MM.1S (cell line): ENCODE measurements around the gene ADARB2.

ENCODE experiments used
- DNase-seq: peaks from one replicate; pipeline ENCODE4 v3.0.0-alpha.2; 2015
- H2AFZ ChIP-seq: fragments of 300-600 bp; sonication (generic); 2 replicates; pipeline ENCODE4 v1.6.0; 2016; ENCODE audit warnings: antibody characterized with exemption, low read length
- H3F3A ChIP-seq: fragments of 300-600 bp; sonication (generic); 2 replicates; pipeline ENCODE4 v1.6.1; 2016; ENCODE audit warnings: mild to moderate bottlenecking, antibody characterized with exemption, low read length, moderate library complexity, mixed read lengths; ENCODE audit not compliant: insufficient read depth
- H3K27ac ChIP-seq: fragments of 300-600 bp; sonication (generic); 2 replicates; pipeline ENCODE4 v1.5.1; 2016; ENCODE audit warnings: mild to moderate bottlenecking, low read length
- H3K27me3 ChIP-seq: fragments of 300-600 bp; sonication (generic); replicated peaks from 2 replicates; pipeline ENCODE4 v1.6.0; 2016; ENCODE audit warnings: low read length; ENCODE audit not compliant: insufficient read depth
- H3K36me3 ChIP-seq: fragments of 300-600 bp; sonication (generic); replicated peaks from 2 replicates; pipeline ENCODE4 v1.6.1; 2016; ENCODE audit warnings: mild to moderate bottlenecking, low read length, mixed read lengths; ENCODE audit not compliant: insufficient read depth
- H3K4me1 ChIP-seq: fragments of 300-600 bp; sonication (generic); 2 replicates; pipeline ENCODE4 v1.6.1; 2016; ENCODE audit warnings: low read length, mixed read lengths
- H3K4me2 ChIP-seq: fragments of 300-600 bp; sonication (generic); 2 replicates; pipeline ENCODE4 v1.6.0; 2016; ENCODE audit warnings: low read depth, low read length
- H3K4me3 ChIP-seq: fragments of 300-600 bp; sonication (generic); 2 replicates; pipeline ENCODE4 v1.5.1; 2016; ENCODE audit warnings: low read length, mixed read lengths
- H3K79me2 ChIP-seq: fragments of 300-600 bp; sonication (generic); 2 replicates; pipeline ENCODE4 v1.6.1; 2016; ENCODE audit warnings: mixed run types, low read length, mixed read lengths
- H3K9ac ChIP-seq: fragments of 300-600 bp; sonication (generic); 2 replicates; pipeline ENCODE4 v1.6.1; 2016; ENCODE audit warnings: low read length, mixed read lengths
- H3K9me2 ChIP-seq: fragments of 300-600 bp; sonication (generic); replicated peaks from 2 replicates; pipeline ENCODE4 v1.6.1; 2016; ENCODE audit warnings: mild to moderate bottlenecking, low read length, mixed read lengths; ENCODE audit not compliant: insufficient read depth
- H3K9me3 ChIP-seq: fragments of 300-600 bp; sonication (generic); replicated peaks from 2 replicates; pipeline ENCODE4 v1.6.1; 2016; ENCODE audit warnings: mild to moderate bottlenecking, low read length, mixed read lengths; ENCODE audit not compliant: insufficient read depth
- H4K20me1 ChIP-seq: fragments of 300-600 bp; sonication (generic); 2 replicates; pipeline ENCODE4 v1.6.1; 2016; ENCODE audit warnings: mild to moderate bottlenecking, low read length, moderate library complexity, mixed read lengths; ENCODE audit not compliant: insufficient read depth
- EZH2 ChIP-seq: fragments of 300-600 bp; sonication (generic); optimal IDR thresholded peaks from 2 replicates; pipeline ENCODE3; 2017; ENCODE audit warnings: low read depth, mild to moderate bottlenecking, antibody characterized with exemption, low read length, mixed read lengths
- EZH2phosphoT487 ChIP-seq: fragments of 300-600 bp; sonication (generic); IDR thresholded peaks from 2 replicates; pipeline ENCODE4 v1.6.1; 2018; ENCODE audit warnings: antibody characterized with exemption, low read length
- TF ChIP-seq, protein P1 (sequence below): fragments of 300-600 bp; sonication (generic); IDR thresholded peaks from 2 replicates; pipeline ENCODE4 v1.5.1; 2016; ENCODE audit warnings: antibody characterized with exemption, low read length, mixed read lengths

The ADARB2 gene

DNA sequence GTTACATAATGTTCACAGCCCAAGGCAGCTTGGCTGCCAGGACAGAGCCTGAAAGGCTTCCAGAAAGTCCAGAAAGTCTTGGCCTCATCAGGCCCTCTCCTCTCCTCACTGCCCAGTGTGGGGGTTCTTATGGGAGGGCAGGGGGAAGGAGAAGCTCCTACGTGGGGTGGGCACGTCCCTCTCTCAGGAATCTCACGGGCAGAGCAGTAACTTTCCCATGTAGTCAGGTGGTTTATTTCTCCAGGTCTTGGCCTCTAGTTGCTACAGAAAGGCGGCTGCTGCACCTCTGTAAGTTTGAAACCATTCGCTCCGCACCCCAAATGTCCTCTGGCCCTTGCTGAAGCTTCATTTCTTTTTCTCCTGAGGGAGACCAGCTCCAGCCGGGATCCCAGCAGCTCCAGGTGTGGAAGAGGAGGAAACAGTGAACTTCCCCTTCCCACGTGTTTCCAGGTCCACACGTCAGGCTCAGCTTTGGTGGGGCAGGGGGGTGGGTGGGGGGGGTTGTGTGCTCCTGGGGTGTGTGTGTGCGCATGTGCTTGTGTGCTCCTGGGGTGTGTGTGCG lies 360.9 kb downstream of the ADARB2 start:
- no peak for DNase-seq
- no peaks in the 10 kb centered on the region for H3F3A ChIP-seq
- TF ChIP-seq, protein P1, sequence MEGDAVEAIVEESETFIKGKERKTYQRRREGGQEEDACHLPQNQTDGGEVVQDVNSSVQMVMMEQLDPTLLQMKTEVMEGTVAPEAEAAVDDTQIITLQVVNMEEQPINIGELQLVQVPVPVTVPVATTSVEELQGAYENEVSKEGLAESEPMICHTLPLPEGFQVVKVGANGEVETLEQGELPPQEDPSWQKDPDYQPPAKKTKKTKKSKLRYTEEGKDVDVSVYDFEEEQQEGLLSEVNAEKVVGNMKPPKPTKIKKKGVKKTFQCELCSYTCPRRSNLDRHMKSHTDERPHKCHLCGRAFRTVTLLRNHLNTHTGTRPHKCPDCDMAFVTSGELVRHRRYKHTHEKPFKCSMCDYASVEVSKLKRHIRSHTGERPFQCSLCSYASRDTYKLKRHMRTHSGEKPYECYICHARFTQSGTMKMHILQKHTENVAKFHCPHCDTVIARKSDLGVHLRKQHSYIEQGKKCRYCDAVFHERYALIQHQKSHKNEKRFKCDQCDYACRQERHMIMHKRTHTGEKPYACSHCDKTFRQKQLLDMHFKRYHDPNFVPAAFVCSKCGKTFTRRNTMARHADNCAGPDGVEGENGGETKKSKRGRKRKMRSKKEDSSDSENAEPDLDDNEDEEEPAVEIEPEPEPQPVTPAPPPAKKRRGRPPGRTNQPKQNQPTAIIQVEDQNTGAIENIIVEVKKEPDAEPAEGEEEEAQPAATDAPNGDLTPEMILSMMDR: no peak
- TF ChIP-seq EZH2phosphoT487 (no peak), EZH2 (no peak)
- no peak overlapping the region for H3K4me2 ChIP-seq
- H3K9ac ChIP-seq: no peak overlapping the region
- no peaks in the 10 kb centered on the region for H4K20me1 ChIP-seq
- H3K9me2 ChIP-seq: no peaks in the 10 kb centered on the region
- no peaks in the 10 kb centered on the region for H3K79me2 ChIP-seq
- no peak overlapping the region for H3K4me3 ChIP-seq
- H3K27me3 ChIP-seq: no peaks in the 10 kb centered on the region; the same call in 1 of the 2 replicates
- H3K27ac ChIP-seq: no peak overlapping the region
- H3K9me3 ChIP-seq: no peaks in the 10 kb centered on the region
- no peaks in the 10 kb centered on the region for H3K4me1 ChIP-seq
- H3K36me3 ChIP-seq: no peaks in the 10 kb centered on the region
- no peak overlapping the region for H2AFZ ChIP-seq

DNA sequence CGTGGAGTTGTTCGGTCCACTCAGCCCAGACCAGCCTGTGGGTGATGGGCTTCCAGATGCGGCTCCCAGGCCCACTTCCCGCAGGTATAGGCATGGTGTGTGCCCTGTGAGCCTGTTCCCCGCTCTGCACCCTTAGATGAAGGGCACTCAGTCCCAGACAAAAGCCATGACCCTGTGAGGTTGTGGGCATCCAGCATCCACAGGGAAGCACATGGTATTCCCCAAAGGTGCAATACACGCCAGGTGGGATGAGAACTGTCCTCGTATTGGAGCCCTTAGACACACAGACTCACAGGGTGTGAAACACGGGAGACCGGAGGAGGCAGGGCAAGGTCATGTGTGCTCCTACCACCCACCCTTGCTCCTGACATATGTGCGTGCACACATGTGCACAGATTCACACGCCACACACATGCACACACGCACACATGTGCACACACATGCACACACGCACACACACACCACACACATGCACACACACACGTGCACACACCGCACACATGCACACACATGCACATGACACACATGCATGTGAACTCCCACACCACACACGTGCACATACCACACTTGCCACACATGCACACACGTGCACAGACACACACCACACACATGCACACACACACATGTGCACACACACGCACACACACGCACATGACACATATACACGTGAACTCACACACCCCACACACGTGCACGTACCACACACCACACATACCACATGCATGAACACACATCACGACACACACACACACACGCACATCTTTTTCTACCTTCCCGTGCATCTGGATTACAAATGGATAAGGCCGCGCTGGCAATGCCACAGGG lies 361.8 kb downstream of the ADARB2 start:
- H3K4me2 ChIP-seq: no peak overlapping the region
- H3K4me1 ChIP-seq: no peaks in the 10 kb centered on the region
- H3K9ac ChIP-seq: no peak overlapping the region
- no peaks in the 10 kb centered on the region; the same call in 1 of the 2 replicates for H3K27me3 ChIP-seq
- no peaks in the 10 kb centered on the region for H4K20me1 ChIP-seq
- H3K79me2 ChIP-seq: no peaks in the 10 kb centered on the region
- no peak overlapping the region for H3K27ac ChIP-seq
- no peaks in the 10 kb centered on the region for H3F3A ChIP-seq
- TF ChIP-seq, protein P1: no peak
- TF ChIP-seq EZH2 (no peak), EZH2phosphoT487 (no peak)
- H3K9me3 ChIP-seq: no peaks in the 10 kb centered on the region
- no peak for DNase-seq
- H3K9me2 ChIP-seq: no peaks in the 10 kb centered on the region
- H3K4me3 ChIP-seq: no peak overlapping the region
- no peaks in the 10 kb centered on the region for H3K36me3 ChIP-seq
- H2AFZ ChIP-seq: no peak overlapping the region

DNA sequence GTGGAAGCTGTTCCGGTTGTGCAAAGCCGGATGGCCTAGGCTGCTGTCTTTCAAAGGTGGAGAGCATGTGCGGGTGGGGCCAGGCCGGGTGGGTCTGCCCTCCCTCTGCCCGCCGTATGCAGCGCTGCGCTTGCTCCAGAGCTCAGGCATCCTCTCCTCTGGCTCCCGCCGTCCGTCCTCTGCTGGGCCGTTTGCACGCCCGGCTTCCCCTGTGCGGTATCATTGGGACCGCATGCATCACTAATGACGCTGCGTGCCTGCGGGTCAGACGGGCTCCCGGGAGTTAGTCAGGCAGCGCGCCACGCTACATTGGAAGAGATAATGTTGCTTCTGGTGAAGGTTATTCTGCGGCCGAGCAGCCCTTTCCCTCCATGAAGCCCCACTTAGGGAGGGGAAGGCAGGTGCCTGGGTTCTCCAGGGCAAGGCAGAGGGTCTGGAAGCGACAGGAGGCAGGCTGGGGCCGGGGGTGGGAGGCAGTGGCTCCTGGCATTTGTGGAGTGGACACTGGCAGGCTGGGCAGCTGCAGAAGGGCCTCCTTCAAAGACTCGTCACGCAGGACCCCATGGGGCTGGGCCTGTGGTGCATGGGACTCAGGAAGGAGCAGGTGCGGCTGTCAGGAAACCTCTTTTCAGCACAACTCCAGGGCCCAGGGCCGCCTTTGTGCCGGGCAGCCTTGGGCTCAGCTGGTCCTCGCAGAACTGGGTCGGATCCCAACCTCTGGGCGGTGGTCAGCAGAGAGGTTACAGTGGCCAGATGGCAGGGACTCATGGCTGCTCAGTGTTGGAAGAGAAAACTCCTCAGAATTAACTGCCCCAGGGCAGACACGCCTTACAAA lies 362.6 kb downstream of the ADARB2 start:
- Histone ChIP-seq H3K36me3 (no peaks in the 10 kb centered on the region), H3K9me2 (no peaks in the 10 kb centered on the region), H3K4me3 (no peak overlapping the region), H3K27ac (no peak overlapping the region), H3K27me3 (no peaks in the 10 kb centered on the region), H3K9me3 (no peaks in the 10 kb centered on the region), H4K20me1 (no peaks in the 10 kb centered on the region), H3K4me2 (no peak overlapping the region), H2AFZ (no peak overlapping the region), H3K79me2 (no peaks in the 10 kb centered on the region), H3K9ac (no peak overlapping the region), H3F3A (no peaks in the 10 kb centered on the region), H3K4me1 (no peaks in the 10 kb centered on the region)
- TF ChIP-seq, protein P1: no peak
- TF ChIP-seq EZH2phosphoT487 (no peak), EZH2 (no peak)
- DNase-seq: no peak
